CD14-positive monocyte (primary cell): Measurements from ENCODE around the gene GLDC. TPM values are rescaled to one million over a fixed set of nuclear protein-coding genes. Genes with fewer than 3 reads are reported as not detected.

Experiments used
- DNase-seq, 3 donors: peaks; one replicate each; pipeline ENCODE4 v3.0.0-alpha.2; 2011 to 2022
- H2AFZ ChIP-seq: 2 replicates; pipeline ENCODE4 v1.6.0; 2012; ENCODE audit warnings: mild to moderate bottlenecking, low read depth, low read length, inconsistent platforms; ENCODE audit not compliant: insufficient read depth, poor library complexity, severe bottlenecking
- H3K27ac ChIP-seq, 2 donors: 1 replicate in 1 of 2; 2 replicates in 1 of 2; pipeline ENCODE4 v1.5.1; 2012 to 2013; ENCODE audit warnings: low read length in 2 of 2, control low read depth in 1 of 2, inconsistent platforms in 1 of 2, low read depth in 1 of 2, mild to moderate bottlenecking in 1 of 2
- H3K27me3 ChIP-seq, 2 donors: one replicate each; pipeline versions ENCODE4 v1.6.0 to v1.6.1; 2011 to 2013; ENCODE audit warnings: low read length in 2 of 2; ENCODE audit not compliant: control insufficient read depth in 2 of 2, insufficient read depth in 2 of 2
- H3K36me3 ChIP-seq, 2 donors: replicated peaks in 1 of 2; 1 replicate in 1 of 2; 2 replicates in 1 of 2; pipeline versions ENCODE4 v1.5.1 to v1.6.1; 2012 to 2013; ENCODE audit warnings: low read length in 2 of 2, control low read depth in 1 of 2, inconsistent platforms in 1 of 2, mild to moderate bottlenecking in 1 of 2; ENCODE audit not compliant: insufficient read depth in 2 of 2, control insufficient read depth in 1 of 2
- H3K4me1 ChIP-seq, 2 donors: 1 replicate in 1 of 2; 2 replicates in 1 of 2; pipeline versions ENCODE4 v1.5.1 to v1.6.1; 2012 to 2013; ENCODE audit warnings: low read length in 2 of 2, control low read depth in 1 of 2, inconsistent platforms in 1 of 2, mild to moderate bottlenecking in 1 of 2, moderate library complexity in 1 of 2; ENCODE audit not compliant: insufficient read depth in 2 of 2, control insufficient read depth in 1 of 2
- H3K4me2 ChIP-seq: replicated peaks from 2 replicates; pipeline ENCODE3; 2012; ENCODE audit warnings: low read length, moderate library complexity, mild to moderate bottlenecking; ENCODE audit not compliant: poor library complexity, severe bottlenecking; ENCODE audit errors: extremely low read depth
- H3K4me3 ChIP-seq, 3 experiments: fragments of 200-600 bp in 1 of 3; sonication (generic) in 1 of 3; replicated peaks in 1 of 3; 1 replicate in 2 of 3; 2 replicates in 1 of 3; pipeline ENCODE4 v1.5.1; 2011 to 2013; ENCODE audit warnings: low read length in 3 of 3, mild to moderate bottlenecking in 3 of 3, control low read depth in 2 of 3, low read depth in 2 of 3, inconsistent platforms in 1 of 3, moderate library complexity in 1 of 3
- H3K79me2 ChIP-seq: 2 replicates; pipeline ENCODE4 v1.6.0; 2012; ENCODE audit warnings: mild to moderate bottlenecking, control low read depth, inconsistent platforms, low read length, moderate library complexity; ENCODE audit not compliant: insufficient read depth
- H3K9ac ChIP-seq: 2 replicates; pipeline ENCODE4 v1.6.0; 2017; ENCODE audit warnings: low read length, mild to moderate bottlenecking; ENCODE audit not compliant: insufficient read depth, poor library complexity, severe bottlenecking
- H3K9me3 ChIP-seq, 2 donors: replicated peaks in 1 of 2; 1 replicate in 1 of 2; 2 replicates in 1 of 2; pipeline versions ENCODE4 v1.5.1 to v1.6.1; 2012 to 2013; ENCODE audit warnings: low read length in 2 of 2, control low read depth in 1 of 2; ENCODE audit not compliant: control insufficient read depth in 1 of 2, insufficient read depth in 1 of 2
- H4K20me1 ChIP-seq: 2 replicates; pipeline ENCODE4 v1.6.0; 2012; ENCODE audit warnings: mild to moderate bottlenecking, low read length, control low read depth, moderate library complexity; ENCODE audit not compliant: insufficient read depth
- H3K27ac Mint-ChIP-seq, 7 donors: one replicate each; pipeline ENCODE4 v1.8.0; 2020; ENCODE audit warnings: mild to moderate bottlenecking in 7 of 7, mixed read lengths in 7 of 7, moderate library complexity in 6 of 7, inconsistent platforms in 2 of 7
- H3K27me3 Mint-ChIP-seq, 3 donors: one replicate each; pipeline ENCODE4 v1.8.0; 2021 to 2022; ENCODE audit warnings: low read depth in 3 of 3, mild to moderate bottlenecking in 3 of 3, mixed read lengths in 3 of 3, moderate library complexity in 3 of 3, inconsistent platforms in 1 of 3
- H3K36me3 Mint-ChIP-seq, 2 donors: one replicate each; pipeline ENCODE4 v1.8.0; 2020; ENCODE audit warnings: mixed read lengths in 2 of 2, inconsistent platforms in 1 of 2, mild to moderate bottlenecking in 1 of 2
- H3K4me1 Mint-ChIP-seq: one replicate; pipeline ENCODE4 v1.8.0; 2020; ENCODE audit warnings: mild to moderate bottlenecking, mixed read lengths
- H3K4me3 Mint-ChIP-seq, 2 donors: one replicate each; pipeline ENCODE4 v1.8.0; 2020; ENCODE audit warnings: mild to moderate bottlenecking in 2 of 2, mixed read lengths in 2 of 2, moderate library complexity in 1 of 2
- H3K9me3 Mint-ChIP-seq, 7 donors: one replicate each; pipeline ENCODE4 v1.8.0; 2020 to 2022; ENCODE audit warnings: mixed read lengths in 7 of 7, mild to moderate bottlenecking in 6 of 7, moderate library complexity in 6 of 7, inconsistent platforms in 2 of 7
- WGBS: methylation state at CpG from one replicate; pipeline ENCODE4 v1.1.5; 2013; ENCODE audit warnings: missing lambda C conversion rate; ENCODE audit not compliant: insufficient coverage; 5-methylcytosine and 5-hydroxymethylcytosine counted together
- intact Hi-C, 2 donors: fragments of 100-400 bp; cut with micrococcal nuclease; formaldehyde crosslinking; loops; one replicate each; pipeline versions ENCODE4 v1.15.0 to v1.15.1; 2023
- polyA plus RNA-seq, 3 donors: library from polyadenylated mRNA; depleted of rRNA in 1 of 3; unstranded in 2 of 3; stranded (reverse) in 1 of 3; fragments of 300-500 nt in 2 of 3; fragments of >200 nt in 1 of 3; fragmentation: Illumina TruSeq in 2 of 3; gene quantifications; 1 replicate in 2 of 3; 2 replicates in 1 of 3; pipeline ENCODE4 v1.2.3, GENCODE V29; 2012 to 2021
- TF ChIP-seq, protein P1 (sequence below): fragments of 200-600 bp; IDR thresholded peaks from one replicate; pipeline ENCODE4 v1.8.0; 2022; ENCODE audit warnings: antibody characterized with exemption, mild to moderate bottlenecking

Gene GLDC
- polyA plus RNA-seq, 3 donors = not detected

DNA sequence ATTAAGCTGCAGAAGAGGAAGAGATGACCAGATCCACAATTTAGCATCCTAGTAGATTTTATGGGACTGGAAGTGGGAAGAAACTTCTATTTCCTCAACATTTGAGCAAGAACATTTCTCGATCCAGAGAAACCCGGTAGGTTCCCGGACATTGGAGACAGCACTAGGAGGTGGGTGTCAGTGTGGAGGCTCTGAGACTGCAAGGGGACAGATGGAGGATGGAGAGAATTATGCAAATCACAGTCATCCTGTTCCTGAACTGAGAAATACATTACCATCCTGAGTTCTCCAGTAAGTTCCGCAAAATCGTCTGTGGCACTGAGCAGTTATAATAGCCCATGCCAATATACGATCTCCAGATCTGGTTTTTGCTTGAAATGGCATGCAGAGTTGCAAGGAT lies 25.6 kb downstream of the GLDC start:
- no CpG with 5 or more reads among the region's 6 CpGs for WGBS
- H3K4me1 Mint-ChIP-seq = no peaks in the 10 kb centered on the region
- H3K27me3 ChIP-seq = no peaks in the 10 kb centered on the region
- H3K27ac Mint-ChIP-seq = no peak overlapping the region
- H3K27ac ChIP-seq = no peak overlapping the region
- no peaks in the 10 kb centered on the region for H4K20me1 ChIP-seq
- TF ChIP-seq, protein P1, sequence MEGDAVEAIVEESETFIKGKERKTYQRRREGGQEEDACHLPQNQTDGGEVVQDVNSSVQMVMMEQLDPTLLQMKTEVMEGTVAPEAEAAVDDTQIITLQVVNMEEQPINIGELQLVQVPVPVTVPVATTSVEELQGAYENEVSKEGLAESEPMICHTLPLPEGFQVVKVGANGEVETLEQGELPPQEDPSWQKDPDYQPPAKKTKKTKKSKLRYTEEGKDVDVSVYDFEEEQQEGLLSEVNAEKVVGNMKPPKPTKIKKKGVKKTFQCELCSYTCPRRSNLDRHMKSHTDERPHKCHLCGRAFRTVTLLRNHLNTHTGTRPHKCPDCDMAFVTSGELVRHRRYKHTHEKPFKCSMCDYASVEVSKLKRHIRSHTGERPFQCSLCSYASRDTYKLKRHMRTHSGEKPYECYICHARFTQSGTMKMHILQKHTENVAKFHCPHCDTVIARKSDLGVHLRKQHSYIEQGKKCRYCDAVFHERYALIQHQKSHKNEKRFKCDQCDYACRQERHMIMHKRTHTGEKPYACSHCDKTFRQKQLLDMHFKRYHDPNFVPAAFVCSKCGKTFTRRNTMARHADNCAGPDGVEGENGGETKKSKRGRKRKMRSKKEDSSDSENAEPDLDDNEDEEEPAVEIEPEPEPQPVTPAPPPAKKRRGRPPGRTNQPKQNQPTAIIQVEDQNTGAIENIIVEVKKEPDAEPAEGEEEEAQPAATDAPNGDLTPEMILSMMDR = no peak
- no peak overlapping the region for H3K9ac ChIP-seq
- H3K9me3 Mint-ChIP-seq = peaks cover 0 to 8% (median 4%) of the 10 kb centered on the region in 7 donors
- peaks cover 0 to 6% (median 5%) of the 10 kb centered on the region in 3 donors for H3K27me3 Mint-ChIP-seq
- DNase-seq = no peak
- H3K4me1 ChIP-seq = no peaks in the 10 kb centered on the region
- intact Hi-C loops = no loop called here
- no peak overlapping the region for H3K4me3 ChIP-seq
- H3K4me3 Mint-ChIP-seq = no peak overlapping the region
- H3K36me3 Mint-ChIP-seq = no peaks in the 10 kb centered on the region
- no peak overlapping the region for H2AFZ ChIP-seq
- no peaks in the 10 kb centered on the region for H3K36me3 ChIP-seq
- no peaks in the 10 kb centered on the region for H3K9me3 ChIP-seq
- H3K4me2 ChIP-seq = no peak overlapping the region
- H3K79me2 ChIP-seq = no peaks in the 10 kb centered on the region

DNA sequence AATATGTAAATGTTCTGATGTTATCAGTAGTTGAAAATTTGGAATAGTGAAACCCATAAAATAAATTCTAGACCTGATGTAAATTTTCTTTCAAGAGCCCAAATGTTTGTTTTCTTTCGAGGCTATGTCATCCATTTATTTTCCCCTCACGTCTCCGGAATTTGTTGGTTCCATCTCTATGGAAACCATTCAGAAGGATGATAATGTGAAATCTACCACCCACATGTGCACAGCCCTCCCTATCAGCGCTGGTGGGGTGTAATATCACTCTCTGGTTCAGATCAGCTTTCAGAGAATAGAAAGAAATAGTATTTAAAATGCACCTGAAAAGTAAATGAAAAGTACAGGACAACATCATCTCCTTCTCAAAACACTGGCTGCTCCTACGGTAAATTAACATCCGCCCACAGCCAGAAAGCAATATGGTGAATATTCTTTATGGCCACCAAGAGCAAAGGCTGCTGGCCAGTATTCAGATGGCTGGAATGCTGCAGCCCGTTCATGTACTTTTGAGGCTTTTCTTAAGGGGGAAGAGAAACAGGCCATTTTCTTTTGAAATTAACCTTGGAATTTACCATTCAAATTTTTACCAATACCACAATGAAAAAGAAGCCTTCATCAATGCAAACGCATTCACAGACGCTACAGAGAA lies 28.5 kb downstream of the GLDC start:
- TF ChIP-seq, protein P1 = no peak
- no CpG with 5 or more reads among the region's 9 CpGs for WGBS
- H3K36me3 ChIP-seq = no peaks in the 10 kb centered on the region
- no peaks in the 10 kb centered on the region for H3K4me1 Mint-ChIP-seq
- H3K27me3 ChIP-seq = no peaks in the 10 kb centered on the region
- H2AFZ ChIP-seq = no peak overlapping the region
- H3K9me3 Mint-ChIP-seq = peaks cover 0 to 3% (median 2%) of the 10 kb centered on the region in 7 donors
- no peak overlapping the region for H3K27ac ChIP-seq
- H3K27me3 Mint-ChIP-seq = peaks cover 0 to 9% (median 6%) of the 10 kb centered on the region in 3 donors
- H3K36me3 Mint-ChIP-seq = no peaks in the 10 kb centered on the region
- intact Hi-C loops = no loop called here
- no peak overlapping the region for H3K27ac Mint-ChIP-seq
- no peaks in the 10 kb centered on the region for H4K20me1 ChIP-seq
- no peak overlapping the region for H3K4me3 Mint-ChIP-seq
- no peak overlapping the region for H3K4me2 ChIP-seq
- no peak for DNase-seq
- no peak overlapping the region for H3K4me3 ChIP-seq
- H3K9ac ChIP-seq = no peak overlapping the region
- H3K9me3 ChIP-seq = no peaks in the 10 kb centered on the region
- no peaks in the 10 kb centered on the region for H3K4me1 ChIP-seq
- H3K79me2 ChIP-seq = no peaks in the 10 kb centered on the region
